Thyroid gland (tissue), 4 donors: Measurements from ENCODE around the gene DOCK10.

ENCODE experiments used
- CTCF ChIP-seq, 6 experiments: fragments of 200-600 bp in 3 of 6; fragments of 450-650 bp in 3 of 6; sonication (generic) in 3 of 6; IDR thresholded peaks; one replicate each; pipeline ENCODE4 v1.5.1; 2016 to 2019; ENCODE audit warnings: antibody characterized with exemption in 6 of 6, mild to moderate bottlenecking in 2 of 6, inconsistent platforms in 1 of 6, moderate library complexity in 1 of 6
- POLR2A ChIP-seq, 2 donors: fragments of 450-650 bp; IDR thresholded peaks; one replicate each; pipeline ENCODE4 v1.6.1; 2017; ENCODE audit warnings: antibody characterized with exemption in 2 of 2, mild to moderate bottlenecking in 2 of 2, moderate library complexity in 1 of 2

GRCh38 chr2:224837558-224837957 lies 204.7 kb downstream of the DOCK10 start:
- no peak for TF ChIP-seq CTCF (IDR thresholded peaks at IDR 0.05)
- no peak for TF ChIP-seq POLR2A (IDR thresholded peaks at IDR 0.05)
